Prostate gland (tissue), 2 donors: ENCODE data around the gene NFATC3. TPM values are rescaled to one million over a fixed set of nuclear protein-coding genes. Genes with fewer than 3 reads are reported as not detected.
"Not testable (repeated sequence)": the region's sequence is repeated elsewhere in the genome, so short reads cannot be mapped to it uniquely, and the experiment has no call there.

Experiments used
- DNase-seq: peaks from one replicate; pipeline ENCODE4 v3.0.0-alpha.2; 2019; ENCODE audit warnings: low spot score
- H3K27ac ChIP-seq, 2 donors: fragments of 200-600 bp; sonication (generic); 2 replicates each; pipeline ENCODE4 v1.5.1; 2017 to 2019
- H3K27me3 ChIP-seq: fragments of 200-600 bp; sonication (generic); replicated peaks from 2 replicates; pipeline ENCODE4 v1.5.1; 2019; ENCODE audit not compliant: insufficient read depth
- H3K36me3 ChIP-seq, 2 donors: fragments of 200-600 bp; sonication (generic); 1 replicate in 1 of 2; 2 replicates in 1 of 2; pipeline versions ENCODE4 v1.5.1 to v1.8.1; 2017 to 2019
- H3K4me1 ChIP-seq: fragments of 200-600 bp; sonication (generic); replicated peaks from 2 replicates; pipeline ENCODE4 v1.5.1; 2019
- H3K4me3 ChIP-seq, 2 donors: fragments of 200-600 bp; sonication (generic); 2 replicates each; pipeline ENCODE4 v1.5.1; 2017 to 2019
- H3K9me3 ChIP-seq: fragments of 200-600 bp; sonication (generic); 2 replicates; pipeline ENCODE4 v1.5.1; 2017
- CTCF ChIP-seq, 4 experiments: fragments of 200-600 bp in 2 of 4; fragments of 450-650 bp in 2 of 4; sonication (generic) in 2 of 4; IDR thresholded peaks; 1 replicate in 3 of 4; 2 replicates in 1 of 4; pipeline ENCODE4 v1.5.1; 2016 to 2019; ENCODE audit warnings: antibody characterized with exemption in 4 of 4, mild to moderate bottlenecking in 2 of 4, moderate library complexity in 2 of 4
- POLR2A ChIP-seq: fragments of 450-650 bp; IDR thresholded peaks from one replicate; pipeline ENCODE4 v1.6.1; 2016; ENCODE audit warnings: antibody characterized with exemption, mild to moderate bottlenecking
- POLR2AphosphoS5 ChIP-seq: sonication (generic); formaldehyde crosslinking; IDR thresholded peaks from one replicate; pipeline ENCODE4 v1.6.1; 2017; ENCODE audit warnings: antibody characterized with exemption
- WGBS: methylation state at CpG from one replicate; pipeline ENCODE4 v1.1.5; 2018; 5-methylcytosine and 5-hydroxymethylcytosine counted together
- intact Hi-C: fragments of 100-400 bp; cut with DNase I; formaldehyde crosslinking; loops from one replicate; pipeline ENCODE4 v1.14.2; 2022
- total RNA-seq, 2 donors: library from RNA; depleted of rRNA; stranded (reverse); fragments of >200 nt; gene quantifications; one replicate each; pipeline ENCODE4 v1.1.0, GENCODE V29; 2016

The NFATC3 gene
- total RNA-seq, 2 donors from 2014 or later = 36.6 to 84.1 TPM

- intact Hi-C loops = no loop called here
- Histone ChIP-seq H3K36me3 (no peaks in the 10 kb centered on the region), H3K4me1 (no peaks in the 10 kb centered on the region), H3K4me3 (no peak overlapping the region), H3K9me3 (no peaks in the 10 kb centered on the region), H3K27me3 (no peaks in the 10 kb centered on the region), H3K27ac (no peak overlapping the region)
- DNase-seq = no peak
- no peak for TF ChIP-seq POLR2A
- TF ChIP-seq POLR2AphosphoS5 = no peak
- TF ChIP-seq CTCF (IDR thresholded peaks at IDR 0.05) = no peak
Measured at GRCh38 chr16:68097088-68097487, 11.9 kb downstream of the NFATC3 start.

GRCh38 chr16:68097895-68098294 lies 12.7 kb downstream of the NFATC3 start:
- 92% methylated on average over 3 of the region's 3 CpGs for WGBS
- Histone ChIP-seq H3K27me3 (no peaks in the 10 kb centered on the region), H3K36me3 (no peaks in the 10 kb centered on the region), H3K4me3 (no peak overlapping the region), H3K27ac (no peak overlapping the region), H3K4me1 (no peaks in the 10 kb centered on the region), H3K9me3 (no peaks in the 10 kb centered on the region)
- no peak for DNase-seq
- TF ChIP-seq POLR2A = no peak
- TF ChIP-seq CTCF (IDR thresholded peaks at IDR 0.05) = no peak
- TF ChIP-seq POLR2AphosphoS5 = no peak
- intact Hi-C loops = no loop called here

- no peaks in the 10 kb centered on the region for H3K4me1 ChIP-seq
- intact Hi-C loops = no loop called here
- H3K27ac ChIP-seq = no peak overlapping the region
- no peaks in the 10 kb centered on the region for H3K36me3 ChIP-seq
- 90% methylated on average over 4 of the region's 4 CpGs for WGBS
- no peak overlapping the region for H3K4me3 ChIP-seq
- no peak for TF ChIP-seq POLR2A
- no peak for TF ChIP-seq CTCF (IDR thresholded peaks at IDR 0.05)
- TF ChIP-seq POLR2AphosphoS5 = no peak
- H3K9me3 ChIP-seq = no peaks in the 10 kb centered on the region
- DNase-seq = no peak
- H3K27me3 ChIP-seq = no peaks in the 10 kb centered on the region
Measured at GRCh38 chr16:68100488-68100887, 15.3 kb downstream of the NFATC3 start.

- H3K4me3 ChIP-seq = no peak overlapping the region
- H3K27me3 ChIP-seq = no peaks in the 10 kb centered on the region
- H3K9me3 ChIP-seq = no peaks in the 10 kb centered on the region
- H3K4me1 ChIP-seq = no peaks in the 10 kb centered on the region
- H3K36me3 ChIP-seq = no peaks in the 10 kb centered on the region
- no peak for DNase-seq
- WGBS = 92% methylated on average over 3 of the region's 3 CpGs
- no peak overlapping the region for H3K27ac ChIP-seq
- no peak for TF ChIP-seq CTCF (IDR thresholded peaks at IDR 0.05)
- no peak for TF ChIP-seq POLR2A
- no peak for TF ChIP-seq POLR2AphosphoS5
- intact Hi-C loops = no loop called here
Measured at GRCh38 chr16:68105611-68106010, 20.4 kb downstream of the NFATC3 start.

GRCh38 chr16:68107230-68107928 lies 22.2 kb downstream of the NFATC3 start:
- H3K27ac ChIP-seq, intact Hi-C loops: not testable (repeated sequence)
- WGBS = 89% methylated on average over 9 of the region's 9 CpGs

GRCh38 chr16:68109156-68109555 lies 24.0 kb downstream of the NFATC3 start:
- H3K4me1 ChIP-seq, intact Hi-C loops, H3K36me3 ChIP-seq, H3K9me3 ChIP-seq, H3K4me3 ChIP-seq, DNase-seq, H3K27me3 ChIP-seq, H3K27ac ChIP-seq: not testable (repeated sequence)
- 99% methylated on average over 5 of the region's 5 CpGs for WGBS

More at GRCh38 chr16:68107230-68107928, 22.2 kb downstream of the NFATC3 start:
- not testable (repeated sequence) for H3K4me3 ChIP-seq, H3K27me3 ChIP-seq, H3K36me3 ChIP-seq, H3K4me1 ChIP-seq, DNase-seq, H3K9me3 ChIP-seq

GRCh38 chr16:68110611-68111010 lies 25.4 kb downstream of the NFATC3 start:
- 98% methylated on average over 2 of the region's 2 CpGs for WGBS
- not testable (repeated sequence) for H3K27ac ChIP-seq

More at GRCh38 chr16:68110611-68111010, 25.4 kb downstream of the NFATC3 start:
- H3K4me1 ChIP-seq, H3K27me3 ChIP-seq, intact Hi-C loops, H3K4me3 ChIP-seq, H3K9me3 ChIP-seq, DNase-seq, H3K36me3 ChIP-seq: not testable (repeated sequence)
